Fibroblast of villous mesenchyme (primary cell): ENCODE measurements around the gene RAPGEF1. TPM values are rescaled to one million over a fixed set of nuclear protein-coding genes. Genes with fewer than 3 reads are reported as not detected.

Experiments used
- DNase-seq: peaks from one replicate; pipeline ENCODE4 v3.0.0-alpha.2; 2010; ENCODE audit warnings: low read depth
- H3K4me3 ChIP-seq: 2 replicates; pipeline ENCODE4 v1.5.1; 2011; ENCODE audit warnings: low read depth, mild to moderate bottlenecking, low read length
- total RNA-seq: library from RNA; depleted of rRNA; stranded (reverse); fragments of >200 nt; gene quantifications from 2 replicates; pipeline ENCODE4 v1.2.3, GENCODE V29; 2012
- TF ChIP-seq, protein P1 (sequence below): IDR thresholded peaks from 2 replicates; pipeline ENCODE4 v1.5.1; 2012; ENCODE audit warnings: low read depth, mild to moderate bottlenecking, low read length; ENCODE audit not compliant: insufficient read depth

RAPGEF1 gene
- total RNA-seq, 1 donor = 22.9 TPM

DNA sequence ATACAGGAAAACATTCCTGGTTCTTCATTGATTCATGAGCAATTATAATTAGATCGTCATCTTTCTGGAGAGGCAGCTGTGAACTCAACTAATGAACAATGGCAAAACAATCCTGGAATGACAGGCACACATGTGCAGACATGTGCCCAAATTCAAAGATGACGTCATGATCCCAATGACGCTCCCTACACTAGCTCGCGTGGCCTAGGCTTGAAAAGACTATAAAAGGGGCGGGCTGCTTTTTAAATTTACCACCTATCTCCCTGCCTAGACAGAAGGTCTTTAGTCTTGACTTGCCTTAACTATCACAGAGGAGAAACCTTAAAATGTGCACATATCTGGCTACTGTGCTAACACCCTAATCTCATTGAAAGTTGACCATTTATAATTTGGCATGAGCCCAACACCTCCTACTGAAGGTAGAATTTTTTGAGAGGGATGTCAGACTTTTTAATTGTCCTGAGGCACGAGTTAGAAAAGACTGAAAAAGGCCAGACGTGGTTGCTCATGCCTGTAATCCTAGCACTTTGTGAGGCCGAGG, 106.3 kb downstream of the RAPGEF1 start:
- no peak for DNase-seq
- TF ChIP-seq, protein P1, sequence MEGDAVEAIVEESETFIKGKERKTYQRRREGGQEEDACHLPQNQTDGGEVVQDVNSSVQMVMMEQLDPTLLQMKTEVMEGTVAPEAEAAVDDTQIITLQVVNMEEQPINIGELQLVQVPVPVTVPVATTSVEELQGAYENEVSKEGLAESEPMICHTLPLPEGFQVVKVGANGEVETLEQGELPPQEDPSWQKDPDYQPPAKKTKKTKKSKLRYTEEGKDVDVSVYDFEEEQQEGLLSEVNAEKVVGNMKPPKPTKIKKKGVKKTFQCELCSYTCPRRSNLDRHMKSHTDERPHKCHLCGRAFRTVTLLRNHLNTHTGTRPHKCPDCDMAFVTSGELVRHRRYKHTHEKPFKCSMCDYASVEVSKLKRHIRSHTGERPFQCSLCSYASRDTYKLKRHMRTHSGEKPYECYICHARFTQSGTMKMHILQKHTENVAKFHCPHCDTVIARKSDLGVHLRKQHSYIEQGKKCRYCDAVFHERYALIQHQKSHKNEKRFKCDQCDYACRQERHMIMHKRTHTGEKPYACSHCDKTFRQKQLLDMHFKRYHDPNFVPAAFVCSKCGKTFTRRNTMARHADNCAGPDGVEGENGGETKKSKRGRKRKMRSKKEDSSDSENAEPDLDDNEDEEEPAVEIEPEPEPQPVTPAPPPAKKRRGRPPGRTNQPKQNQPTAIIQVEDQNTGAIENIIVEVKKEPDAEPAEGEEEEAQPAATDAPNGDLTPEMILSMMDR = no peak
- no peak overlapping the region for H3K4me3 ChIP-seq

DNA sequence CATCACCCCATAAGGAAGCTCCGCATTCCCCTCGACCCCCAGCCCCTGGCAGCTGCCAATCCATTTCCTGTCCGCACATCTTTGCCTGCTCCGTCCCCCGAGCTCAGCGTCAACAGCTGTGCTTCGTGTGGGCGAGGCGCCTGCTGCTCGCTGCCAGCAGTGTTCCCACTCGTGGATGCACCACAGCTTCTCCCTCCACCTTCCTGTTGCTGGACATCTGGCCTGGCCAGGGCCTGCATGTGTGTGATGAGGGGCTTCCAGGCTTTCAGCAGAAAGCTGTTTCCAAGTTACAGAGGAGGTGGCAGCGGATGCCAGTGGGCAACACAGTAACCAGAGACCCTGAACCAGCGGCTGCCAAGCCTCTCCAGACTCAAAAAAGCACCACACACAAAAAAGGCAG, 108.6 kb downstream of the RAPGEF1 start:
- TF ChIP-seq, protein P1 = no peak
- H3K4me3 ChIP-seq = no peak overlapping the region
- DNase-seq = no peak

DNA sequence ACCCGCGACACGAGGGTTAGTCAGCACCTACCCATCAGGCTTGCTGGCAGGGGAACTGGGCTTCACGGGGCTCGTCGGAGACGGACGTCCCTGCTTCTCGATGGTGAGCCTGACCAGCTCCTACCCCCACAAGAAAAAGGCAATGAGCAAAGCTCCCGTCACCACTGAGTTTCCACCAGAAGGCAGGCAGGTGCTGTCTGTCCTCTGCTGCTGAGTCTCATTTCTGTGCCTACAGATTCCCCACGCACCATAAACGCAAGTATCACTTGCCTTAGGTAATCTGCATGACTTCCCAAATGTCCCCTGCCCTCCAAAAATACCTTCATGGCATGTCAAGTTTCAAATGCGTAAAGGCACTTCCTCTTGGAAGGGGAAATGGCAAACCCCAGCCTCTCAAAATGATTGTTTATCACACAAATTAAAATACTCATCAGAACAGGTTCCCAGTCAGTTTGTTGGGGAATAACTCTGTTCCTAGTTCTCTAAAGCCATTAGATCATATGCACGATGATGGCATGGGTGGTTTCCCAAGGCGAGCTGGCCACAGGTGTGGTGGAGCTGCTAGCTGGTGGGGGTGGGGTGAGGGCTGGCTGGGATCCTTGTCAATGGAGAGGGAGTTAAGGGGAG, 109.6 kb downstream of the RAPGEF1 start:
- no peak for DNase-seq
- no peak overlapping the region for H3K4me3 ChIP-seq
- TF ChIP-seq, protein P1 = no peak

DNA sequence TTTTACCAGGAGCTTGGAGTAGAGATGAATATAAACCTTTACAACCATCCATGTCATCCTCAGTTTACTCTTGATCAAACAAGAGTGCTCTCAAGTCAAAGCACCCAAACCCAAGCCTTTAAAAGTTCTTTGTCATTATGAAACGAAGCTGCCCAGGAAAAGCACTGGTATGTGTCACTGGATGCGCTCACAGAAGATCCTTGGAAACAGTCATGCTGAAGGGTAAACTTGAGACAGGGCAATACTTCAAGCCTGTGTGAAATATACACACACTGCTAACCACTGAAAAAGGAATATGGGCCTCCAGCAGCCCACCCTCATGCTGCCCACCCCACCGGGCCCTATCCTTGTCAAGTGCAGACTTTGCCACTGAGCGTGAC, 110.1 kb downstream of the RAPGEF1 start:
- TF ChIP-seq, protein P1 = no peak
- DNase-seq = no peak
- H3K4me3 ChIP-seq = no peak overlapping the region

DNA sequence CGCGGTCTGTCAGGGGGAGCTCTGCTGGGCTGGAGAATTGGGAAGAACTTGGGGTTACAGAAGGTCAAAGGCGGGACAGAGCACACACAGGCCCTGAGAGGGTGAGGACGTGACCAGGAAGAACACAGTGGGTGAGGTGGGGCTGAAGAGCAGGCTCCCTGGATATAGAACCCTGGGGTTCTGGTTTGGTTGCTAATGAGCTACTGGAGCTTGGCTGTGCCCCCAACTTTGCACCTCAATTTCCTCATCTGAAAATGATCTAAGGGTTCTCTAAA, 110.7 kb downstream of the RAPGEF1 start:
- H3K4me3 ChIP-seq = no peak overlapping the region
- no peak for DNase-seq
- TF ChIP-seq, protein P1 = no peak

DNA sequence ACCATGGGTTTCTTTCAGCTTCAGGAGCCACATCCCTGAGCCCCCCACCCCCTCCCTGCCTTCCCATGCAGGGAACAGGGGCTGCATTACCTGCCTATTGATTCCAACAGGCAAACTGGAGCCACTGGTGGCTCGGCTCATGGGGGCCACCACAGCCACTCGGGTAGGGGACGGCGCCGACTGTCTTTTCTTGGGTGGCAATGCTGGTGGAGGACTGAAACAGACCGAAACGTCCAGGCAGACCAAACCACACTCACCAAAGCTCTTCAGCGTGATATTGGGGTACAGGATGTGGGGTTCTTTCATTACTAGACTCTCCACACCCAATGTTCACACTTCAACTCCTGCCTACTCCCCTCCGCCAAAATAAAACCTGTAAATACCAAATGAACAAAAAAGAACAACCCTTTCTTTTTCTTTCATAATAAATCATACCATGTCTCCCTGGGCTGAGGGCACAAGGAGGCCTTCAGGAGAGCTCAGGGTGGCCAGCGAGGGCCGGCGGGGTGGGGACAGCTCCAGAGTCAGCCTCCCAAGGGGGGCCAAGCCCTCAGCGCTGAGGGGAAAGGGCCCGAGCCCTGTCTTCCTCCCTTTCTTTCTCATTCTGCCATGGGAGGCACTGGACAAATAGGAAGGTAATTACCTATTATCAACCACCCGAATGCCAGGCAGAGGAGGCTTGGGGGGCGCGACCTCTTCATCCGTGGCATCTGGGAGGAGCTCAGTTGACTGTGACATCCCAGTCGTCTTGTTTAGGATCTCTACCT, 111.2 kb downstream of the RAPGEF1 start:
- no peak overlapping the region for H3K4me3 ChIP-seq
- DNase-seq = no peak
- TF ChIP-seq, protein P1 = no peak
